ENCODE measurements around the gene PHPT1.

PHPT1 gene

DNA sequence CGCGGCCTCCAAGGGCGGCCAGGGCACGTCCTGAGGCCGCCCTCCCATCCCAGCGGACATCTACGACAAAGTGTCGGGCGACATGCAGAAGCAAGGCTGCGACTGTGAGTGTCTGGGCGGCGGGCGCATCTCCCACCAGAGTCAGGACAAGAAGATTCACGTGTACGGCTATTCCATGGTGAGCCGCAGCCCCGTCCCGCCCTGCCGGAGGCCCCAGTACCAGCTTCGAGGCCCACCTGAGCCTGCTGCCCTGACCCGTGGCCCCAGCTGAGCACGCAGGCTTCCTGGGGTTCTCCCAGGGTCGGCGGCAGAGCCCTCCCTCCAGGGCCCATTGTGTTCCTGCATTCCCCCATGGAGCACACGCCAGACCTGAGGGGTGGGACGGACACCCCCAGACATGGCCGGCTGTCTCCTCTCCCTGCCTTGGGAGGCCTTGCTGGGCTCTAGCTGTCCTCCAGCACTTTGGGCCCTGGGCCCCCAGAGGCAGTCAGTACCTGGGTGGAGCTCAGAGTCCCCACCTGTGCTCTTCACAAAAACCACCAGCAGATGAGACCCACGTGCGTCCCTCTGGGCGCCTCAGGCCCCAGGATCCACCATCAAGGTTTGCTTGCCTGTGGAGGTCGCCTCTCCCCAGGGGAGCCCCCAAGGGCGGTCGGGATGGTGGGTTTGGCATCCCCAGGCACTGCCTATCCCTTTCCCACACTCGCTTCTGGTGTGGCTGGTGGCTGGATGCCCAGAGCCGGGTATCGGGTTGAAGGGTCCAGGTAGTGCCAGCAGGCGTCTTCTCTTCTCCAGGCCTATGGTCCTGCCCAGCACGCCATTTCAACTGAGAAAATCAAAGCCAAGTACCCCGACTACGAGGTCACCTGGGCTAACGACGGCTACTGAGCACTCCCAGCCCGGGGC lies 1.0 kb downstream of the PHPT1 start:
- no peak for DNase-seq

- DNase-seq, result no peak
These were observed 1.9 kb downstream of the PHPT1 start for GRCh38 chr9:136850866-136851775.

GRCh38 chr9:136851941-136852663 lies 2.9 kb downstream of the PHPT1 start, which contains the start of gene MAMDC4:
TSS of gene MAMDC4 (plus strand) at chr9:136852346. CDS start at chr9:136852417, 71 bp downstream.
- no peak for DNase-seq

- no peak for DNase-seq
These were observed 3.7 kb downstream of the PHPT1 start for GRCh38 chr9:136852664-136853595.

DNA sequence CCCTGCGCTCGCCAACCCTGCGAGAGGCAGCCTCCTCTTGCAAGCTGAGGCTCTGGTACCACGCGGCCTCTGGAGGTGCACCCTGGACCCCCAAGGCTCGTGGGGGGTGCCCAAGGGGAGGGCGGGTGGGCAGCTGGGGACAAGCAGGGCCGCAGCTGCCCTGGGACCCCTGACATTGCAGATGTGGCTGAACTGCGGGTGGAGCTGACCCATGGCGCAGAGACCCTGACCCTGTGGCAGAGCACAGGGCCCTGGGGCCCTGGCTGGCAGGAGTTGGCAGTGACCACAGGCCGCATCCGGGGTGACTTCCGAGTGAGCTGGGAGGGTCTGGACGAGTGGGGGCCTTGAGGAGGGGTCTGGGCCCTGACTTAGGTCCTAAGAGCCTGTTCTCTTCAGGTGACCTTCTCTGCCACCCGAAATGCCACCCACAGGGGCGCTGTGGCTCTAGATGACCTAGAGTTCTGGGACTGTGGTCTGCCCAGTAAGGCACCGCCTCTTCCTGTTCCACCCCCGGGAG lies 4.4 kb downstream of the PHPT1 start:
- no peak for DNase-seq

DNA sequence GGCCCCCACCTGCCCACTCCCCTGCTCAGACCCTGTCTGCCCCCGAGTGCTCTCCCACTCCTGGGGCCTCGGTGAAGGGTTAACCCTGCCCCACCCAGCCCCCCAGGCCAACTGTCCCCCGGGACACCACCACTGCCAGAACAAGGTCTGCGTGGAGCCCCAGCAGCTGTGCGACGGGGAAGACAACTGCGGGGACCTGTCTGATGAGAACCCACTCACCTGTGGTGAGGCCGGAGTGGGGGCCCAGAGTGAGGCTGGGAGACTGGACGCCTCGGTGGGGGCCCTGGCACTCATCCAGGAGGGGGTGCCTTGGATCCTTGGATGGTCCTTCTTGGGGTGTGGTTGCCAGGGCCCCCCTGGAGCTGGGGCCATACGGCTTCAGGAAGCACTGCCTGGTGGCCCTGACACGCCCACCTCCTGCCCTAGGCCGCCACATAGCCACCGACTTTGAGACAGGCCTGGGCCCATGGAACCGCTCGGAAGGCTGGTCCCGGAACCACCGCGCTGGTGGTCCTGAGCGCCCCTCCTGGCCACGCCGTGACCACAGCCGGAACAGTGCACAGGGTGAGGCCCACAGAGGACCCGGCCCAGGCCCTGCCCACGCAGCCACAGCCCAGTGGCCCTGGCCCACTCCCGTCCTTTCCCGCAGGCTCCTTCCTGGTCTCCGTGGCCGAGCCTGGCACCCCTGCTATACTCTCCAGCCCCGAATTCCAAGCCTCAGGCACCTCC lies 5.1 kb downstream of the PHPT1 start:
- no peak for DNase-seq

- DNase-seq, result no peak
These were observed 5.7 kb downstream of the PHPT1 start for GRCh38 chr9:136854842-136855460.

GRCh38 chr9:136855461-136856078 lies 6.4 kb downstream of the PHPT1 start:
- no peak for DNase-seq

DNA sequence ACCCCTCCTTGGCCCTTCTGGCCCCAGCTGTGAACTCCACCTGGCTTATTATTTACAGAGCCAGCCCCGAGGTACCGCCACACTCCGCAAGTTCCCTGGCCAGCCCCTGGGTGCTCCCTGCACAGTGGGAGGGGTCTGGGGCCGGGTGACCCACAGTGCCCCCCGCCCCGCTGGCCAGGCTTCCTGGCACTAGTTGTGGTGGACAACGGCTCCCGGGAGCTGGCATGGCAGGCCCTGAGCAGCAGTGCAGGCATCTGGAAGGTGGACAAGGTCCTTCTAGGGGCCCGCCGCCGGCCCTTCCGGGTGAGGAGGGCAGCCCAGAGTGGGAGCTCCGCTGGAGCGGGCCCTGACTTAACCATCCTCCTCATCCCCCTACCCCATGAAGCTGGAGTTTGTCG lies 6.9 kb downstream of the PHPT1 start:
- DNase-seq, result no peak

DNA sequence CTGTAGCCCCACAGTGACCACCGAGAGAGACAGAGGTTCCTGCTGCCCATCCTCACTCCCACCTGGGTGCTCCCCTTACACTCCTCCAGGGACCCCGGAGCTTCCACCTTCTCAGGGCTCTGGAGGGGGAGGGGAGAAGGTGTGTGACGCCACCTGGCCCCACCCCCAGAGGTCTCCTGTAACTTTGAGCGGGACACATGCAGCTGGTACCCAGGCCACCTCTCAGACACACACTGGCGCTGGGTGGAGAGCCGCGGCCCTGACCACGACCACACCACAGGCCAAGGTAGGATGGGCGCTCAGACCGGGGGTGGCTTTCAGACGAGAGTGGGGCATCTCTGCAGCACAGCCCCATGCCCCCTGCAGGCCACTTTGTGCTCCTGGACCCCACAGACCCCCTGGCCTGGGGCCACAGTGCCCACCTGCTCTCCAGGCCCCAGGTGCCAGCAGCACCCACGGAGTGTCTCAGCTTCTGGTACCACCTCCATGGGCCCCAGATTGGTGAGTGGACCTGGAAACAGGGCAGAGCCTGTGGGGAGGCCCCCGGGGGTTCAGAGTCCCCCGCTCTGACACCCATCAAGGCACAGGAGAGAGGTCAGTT lies 7.4 kb downstream of the PHPT1 start:
- DNase-seq, result no peak

GRCh38 chr9:136857166-136857565 lies 8.0 kb downstream of the PHPT1 start:
- DNase-seq, result no peak

GRCh38 chr9:136857581-136858412 lies 8.6 kb downstream of the PHPT1 start:
- DNase-seq, result no peak

DNA sequence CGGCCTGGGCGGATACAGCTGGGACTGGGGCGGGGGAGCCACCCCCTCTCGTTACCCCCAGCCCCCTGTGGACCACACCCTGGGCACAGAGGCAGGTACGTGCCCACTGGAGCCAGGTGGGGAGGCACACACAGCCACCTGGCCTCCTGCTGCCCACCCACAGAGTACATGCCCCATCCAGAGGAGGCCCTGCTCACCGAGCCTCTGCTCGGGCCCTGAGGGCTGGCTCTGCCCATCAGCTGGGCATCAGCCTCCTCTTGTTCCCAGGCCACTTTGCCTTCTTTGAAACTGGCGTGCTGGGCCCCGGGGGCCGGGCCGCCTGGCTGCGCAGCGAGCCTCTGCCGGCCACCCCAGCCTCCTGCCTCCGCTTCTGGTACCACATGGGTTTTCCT lies 9.2 kb downstream of the PHPT1 start:
- no peak for DNase-seq

- no peak for DNase-seq
These were observed 9.9 kb downstream of the PHPT1 start for GRCh38 chr9:136858844-136859757.

GRCh38 chr9:136860529-136860928 lies 11.3 kb downstream of the PHPT1 start:
- no peak for DNase-seq

GRCh38 chr9:136860933-136861873 lies 12.0 kb downstream of the PHPT1 start:
- DNase-seq, result no peak

All from stimulated activated CD4-positive, alpha-beta T cell treated with anti-CD3 and anti-CD28 coated beads, Interleukin-4, amount 100 ng/mL, for 1 hour (primary cell).